ENCODE measurements around the gene HSPBAP1.
A peak's percentile ranks its signal among the peaks of the same experiment; 100 is the strongest.
"Not testable (repeated sequence)": the region's sequence is repeated elsewhere in the genome, so short reads cannot be mapped to it uniquely, and the experiment has no call there.

HSPBAP1 gene

DNA sequence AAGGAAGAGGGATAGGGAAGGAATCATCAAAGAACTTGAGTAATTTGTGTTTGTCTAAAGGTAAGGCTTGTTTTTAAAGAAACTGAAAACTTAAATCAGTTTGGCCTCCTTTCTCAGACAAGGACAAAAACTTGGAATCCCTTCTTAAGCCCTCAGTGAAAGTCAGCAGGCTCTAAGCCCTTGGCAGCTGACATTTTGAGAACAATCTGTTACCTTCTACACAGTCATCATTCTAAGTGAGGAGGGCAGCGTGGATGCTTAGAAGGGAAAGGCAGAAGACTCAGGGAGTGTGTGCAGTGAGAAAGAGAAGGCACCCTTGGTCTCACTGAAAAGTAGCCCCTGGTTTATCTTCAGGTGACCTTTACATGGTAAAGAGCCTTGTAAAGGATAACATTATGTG is 10.8 kb downstream of the HSPBAP1 start:
- no peak for FAIRE-seq

DNA sequence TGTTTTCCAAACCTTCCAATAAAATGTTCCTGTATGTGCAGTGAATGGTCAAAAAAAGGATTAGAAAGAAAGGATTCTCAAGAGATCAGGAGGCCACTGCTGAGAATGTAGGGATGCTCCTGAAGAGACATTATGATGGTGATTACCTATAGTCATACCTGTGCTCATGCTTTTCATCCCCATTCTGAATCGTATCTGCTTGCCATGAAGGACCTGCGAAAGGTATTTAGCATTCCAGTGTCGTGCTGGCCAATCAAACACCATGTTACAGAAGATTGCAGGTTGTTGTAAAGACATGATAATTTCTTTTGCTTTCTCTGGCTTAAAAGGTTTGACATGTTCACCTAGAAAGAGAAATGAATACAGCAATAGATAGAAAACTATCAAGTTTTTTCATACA is 16.1 kb downstream of the HSPBAP1 start:
- FAIRE-seq, result no peak

DNA sequence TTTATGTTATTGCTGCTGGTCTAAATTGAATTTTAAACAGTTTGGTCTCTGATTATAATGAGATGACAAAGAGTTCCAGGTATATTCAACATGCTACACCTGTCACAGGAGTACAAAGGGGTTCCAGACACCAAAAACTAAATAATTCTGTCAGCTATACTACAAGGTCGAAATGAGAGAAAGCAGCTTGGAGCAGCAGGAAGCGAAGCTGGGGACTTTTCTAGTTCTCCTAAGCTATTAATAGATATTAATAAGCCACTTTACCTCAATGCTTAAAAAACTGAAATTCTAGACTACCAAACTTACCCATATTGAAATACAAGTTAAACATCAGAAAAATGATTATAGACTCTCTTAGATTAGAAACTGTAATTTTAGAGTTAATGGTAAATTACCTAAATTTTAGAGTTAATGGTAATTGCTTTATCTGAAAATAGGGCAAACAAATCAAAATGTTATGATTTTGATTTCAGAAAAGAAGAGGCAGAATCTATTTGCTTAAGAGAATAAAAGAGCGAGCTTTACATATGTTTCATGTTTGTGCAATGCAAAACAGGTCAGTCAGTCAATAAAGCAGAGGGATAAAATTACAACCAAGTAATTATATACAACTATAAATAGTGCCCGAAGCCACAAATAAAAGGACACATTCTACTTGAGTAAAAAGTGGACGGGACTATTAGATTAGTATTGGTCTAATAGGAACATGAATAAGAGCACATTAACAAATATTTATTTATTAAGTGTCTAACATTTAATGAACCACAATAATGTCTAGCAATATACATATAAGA is 16.8 kb downstream of the HSPBAP1 start:
- FAIRE-seq, result no peak

DNA sequence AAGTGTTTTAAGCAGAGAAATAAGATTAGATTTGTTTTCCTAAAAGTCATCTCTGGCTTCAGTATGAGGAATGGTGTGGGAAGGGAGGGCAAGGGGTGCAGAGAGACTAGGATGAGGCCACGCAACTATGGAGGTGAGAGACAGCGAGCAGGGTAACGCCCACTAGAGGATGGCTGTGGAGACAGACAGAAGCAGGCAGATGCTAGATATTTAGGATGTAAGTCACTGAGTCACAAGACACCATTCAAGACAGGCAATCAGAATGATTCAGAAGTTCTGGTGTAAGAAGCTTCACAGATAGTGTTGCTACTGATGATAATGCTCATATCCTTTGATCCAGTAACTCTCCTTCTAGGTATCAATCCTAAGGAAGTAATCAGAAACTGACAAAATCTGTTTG is 19.1 kb downstream of the HSPBAP1 start:
- FAIRE-seq, result no peak

DNA sequence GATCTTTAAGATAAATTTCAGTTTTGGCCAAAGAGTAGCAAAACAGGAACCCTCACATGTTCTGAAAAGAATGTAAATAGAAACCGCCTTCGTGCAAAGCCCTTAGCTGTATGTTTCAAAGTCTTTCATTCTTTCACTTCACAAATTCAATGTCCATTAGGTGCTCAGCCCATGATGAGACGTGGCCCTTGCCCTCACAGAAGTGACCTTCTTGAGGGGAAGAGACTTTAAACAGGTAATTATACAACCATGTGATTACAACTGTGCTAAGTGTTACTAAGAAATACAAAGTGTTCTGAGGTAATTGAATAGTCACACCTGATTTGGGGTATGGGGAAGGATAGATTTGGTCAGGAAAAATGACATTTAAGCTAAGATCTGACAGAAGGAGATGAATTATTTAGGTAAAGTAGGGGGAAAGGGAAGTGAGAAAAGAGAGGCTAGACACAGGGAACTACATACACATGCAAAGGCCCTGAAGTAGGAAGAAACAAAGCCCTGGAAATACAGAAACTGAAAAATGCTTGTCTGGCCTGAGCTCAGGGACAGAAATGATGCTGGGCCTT is 19.6 kb downstream of the HSPBAP1 start:
- no peak for FAIRE-seq

DNA sequence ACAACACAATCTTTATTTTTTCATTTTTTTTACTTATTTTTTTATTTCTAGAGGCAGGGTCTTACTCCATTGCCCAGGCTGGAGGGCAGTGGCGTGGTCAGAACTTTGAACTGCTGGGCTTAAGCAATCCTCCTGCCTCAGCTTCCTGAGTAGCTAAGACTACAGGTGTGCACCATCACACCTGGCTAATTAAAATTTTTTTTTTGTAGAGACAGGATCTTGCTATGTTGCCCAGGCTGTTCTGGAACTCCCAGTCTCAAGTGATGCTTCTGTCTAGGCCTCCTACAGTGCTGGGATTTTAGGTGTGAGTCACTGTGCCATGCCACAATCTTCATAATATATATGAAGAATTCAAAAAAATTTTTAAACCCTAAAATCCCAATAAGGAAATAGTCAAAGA is 20.8 kb downstream of the HSPBAP1 start:
- no peak for FAIRE-seq

DNA sequence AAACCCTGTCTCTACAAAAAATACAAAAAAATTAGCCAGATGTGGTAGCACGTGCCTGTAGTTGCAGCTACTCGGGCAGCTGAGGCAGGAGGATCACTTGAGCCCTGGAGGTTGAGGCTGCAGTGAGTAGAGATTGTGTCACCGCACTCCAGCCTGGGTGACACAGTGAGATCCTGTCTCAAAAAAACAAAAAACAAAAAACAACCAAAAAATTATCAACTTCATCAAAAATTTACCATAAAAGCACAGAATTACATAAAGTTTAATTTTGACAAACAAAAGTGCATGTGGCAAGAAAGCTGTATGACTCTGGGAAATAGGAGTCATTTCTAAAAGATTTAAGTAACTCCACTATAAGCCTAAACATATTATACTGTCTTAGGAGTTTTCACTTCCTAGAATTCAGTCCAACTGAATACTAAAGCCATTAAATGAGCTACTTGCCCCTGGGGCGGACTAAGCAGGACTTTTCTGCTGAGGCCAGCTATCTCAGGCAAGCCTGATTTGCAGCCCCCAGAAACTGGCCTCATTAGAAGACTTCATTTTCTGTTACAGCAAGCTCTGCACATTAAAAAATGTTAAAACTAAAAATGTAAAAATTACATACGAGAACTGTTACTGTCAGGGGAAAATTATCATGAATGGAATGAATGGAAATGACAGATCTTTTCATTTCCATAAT is 23.0 kb downstream of the HSPBAP1 start:
- FAIRE-seq, result no peak

DNA sequence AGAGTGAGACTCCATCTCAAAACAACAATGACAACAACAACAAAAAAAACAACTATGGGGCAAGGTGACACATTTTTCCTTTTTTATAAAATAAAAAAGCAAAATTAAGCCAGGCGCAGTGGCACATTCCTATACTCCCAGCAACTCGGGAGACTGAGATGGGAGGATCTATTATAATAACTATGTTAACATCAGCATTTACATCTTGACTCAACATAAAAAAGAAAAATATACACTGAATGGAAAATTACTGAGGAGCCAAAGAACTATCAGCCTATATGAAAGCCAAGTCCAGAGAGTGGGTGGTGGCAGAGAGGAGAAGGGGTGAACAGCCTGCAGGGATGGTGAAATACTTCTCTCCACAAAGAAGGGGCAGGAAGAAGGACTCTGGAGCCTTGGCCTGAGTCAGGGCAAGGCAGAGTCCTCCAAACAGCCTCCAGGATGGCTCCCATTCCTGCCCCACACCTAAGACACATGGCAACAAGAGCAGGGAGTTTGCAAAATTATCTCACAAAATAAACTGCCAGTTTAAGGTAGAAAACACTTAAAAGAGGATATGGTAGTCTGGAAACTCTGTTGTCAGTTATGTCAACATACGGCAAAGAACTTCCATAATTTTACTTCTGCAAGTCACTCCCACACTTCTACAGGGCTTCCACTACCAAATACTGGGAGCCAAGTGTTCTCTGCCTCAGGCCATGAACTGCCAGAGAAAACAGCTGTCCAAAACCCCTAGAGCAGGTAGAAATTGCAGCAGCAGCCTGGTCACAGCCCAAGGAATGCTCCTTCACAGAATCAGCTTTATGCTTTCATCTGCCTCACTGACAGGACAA is 25.9 kb downstream of the HSPBAP1 start:
- FAIRE-seq, result no peak

DNA sequence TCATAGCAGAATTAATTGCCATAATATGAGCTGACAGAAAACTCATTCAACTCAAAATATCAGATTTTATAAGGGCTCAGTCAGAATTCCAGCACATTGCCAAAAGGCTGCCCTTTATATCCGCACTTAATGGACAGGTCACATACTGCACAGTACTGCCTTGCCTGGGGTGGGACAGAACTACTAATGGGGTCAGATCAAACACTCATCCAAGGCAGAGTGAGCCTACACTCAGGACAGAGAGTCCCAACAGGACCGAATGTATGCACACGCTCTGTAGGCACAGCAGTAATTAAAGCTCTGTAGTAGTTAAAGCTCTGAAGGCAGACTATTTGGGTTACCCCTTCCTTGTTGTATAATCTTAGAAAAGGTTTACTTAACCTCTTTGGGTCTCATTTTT is 27.2 kb downstream of the HSPBAP1 start:
- no peak for FAIRE-seq

DNA sequence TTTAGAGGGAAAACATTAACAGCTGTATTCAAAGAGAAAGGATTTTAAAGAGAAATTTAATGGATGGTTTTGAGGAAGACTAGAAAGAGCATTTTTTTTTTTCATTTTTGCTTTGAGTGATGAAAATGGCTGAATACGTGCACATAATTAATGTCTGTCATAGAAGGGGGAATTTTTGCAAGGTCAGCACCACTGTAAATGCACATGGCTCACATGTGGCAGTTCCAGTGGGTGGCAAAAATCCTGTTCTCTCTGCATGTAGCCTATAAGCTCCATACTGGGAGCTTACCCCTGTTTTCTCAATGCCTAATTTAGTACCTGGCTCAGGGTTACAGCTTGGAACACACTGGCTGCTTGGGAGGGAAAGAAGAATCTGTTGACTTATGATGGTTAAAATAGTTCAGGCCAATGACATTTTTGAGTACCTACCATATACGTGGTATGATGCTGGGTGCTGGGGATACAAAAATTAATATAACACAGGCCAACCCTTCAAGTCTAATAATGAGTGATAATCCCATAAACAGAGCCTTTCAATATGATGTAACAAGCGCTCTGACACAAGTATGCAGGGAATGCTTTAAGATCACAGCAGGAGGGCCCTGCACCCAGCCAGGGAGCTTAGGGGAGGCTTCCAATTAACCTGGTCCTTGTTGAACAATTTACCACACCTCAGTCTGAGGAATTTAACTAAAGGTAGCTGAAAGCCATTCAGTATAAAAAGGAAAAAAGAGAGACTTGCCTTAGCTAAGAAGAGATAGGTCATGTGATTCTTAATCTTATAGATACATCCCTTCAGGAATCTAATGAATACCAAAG is 33.0 kb downstream of the HSPBAP1 start:
- FAIRE-seq, result peak; percentile 93

DNA sequence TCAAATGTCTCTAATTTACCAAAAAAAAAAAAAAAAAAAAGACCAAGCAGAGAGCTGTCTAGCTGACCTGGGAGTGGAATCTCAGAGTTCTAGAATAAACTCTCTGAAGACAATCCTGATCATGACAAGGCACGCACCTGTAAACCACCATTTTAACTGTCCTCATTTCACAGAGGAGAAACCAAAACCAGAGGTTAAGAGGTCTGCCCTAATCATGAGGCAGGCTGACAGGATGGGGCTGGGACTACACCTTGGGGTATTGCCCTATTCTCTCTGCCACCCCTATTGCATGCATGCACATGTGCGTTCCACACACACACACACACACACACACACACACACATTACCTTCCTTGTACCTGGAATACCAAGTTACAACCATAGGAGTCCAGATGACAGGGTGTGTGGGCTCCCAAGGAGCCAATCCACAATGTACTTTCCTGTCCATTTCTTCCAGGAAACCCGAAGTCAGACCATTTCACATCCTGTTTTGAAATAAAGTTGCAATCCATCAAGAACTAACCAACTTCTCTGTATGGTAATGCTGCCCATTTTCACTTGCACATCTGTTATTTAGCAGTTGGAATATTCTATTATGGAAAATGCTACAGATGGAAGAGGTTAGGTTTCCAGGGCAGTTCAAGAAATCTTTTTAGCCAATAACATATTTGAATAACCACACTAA is 34.6 kb downstream of the HSPBAP1 start:
- FAIRE-seq, result no peak

DNA sequence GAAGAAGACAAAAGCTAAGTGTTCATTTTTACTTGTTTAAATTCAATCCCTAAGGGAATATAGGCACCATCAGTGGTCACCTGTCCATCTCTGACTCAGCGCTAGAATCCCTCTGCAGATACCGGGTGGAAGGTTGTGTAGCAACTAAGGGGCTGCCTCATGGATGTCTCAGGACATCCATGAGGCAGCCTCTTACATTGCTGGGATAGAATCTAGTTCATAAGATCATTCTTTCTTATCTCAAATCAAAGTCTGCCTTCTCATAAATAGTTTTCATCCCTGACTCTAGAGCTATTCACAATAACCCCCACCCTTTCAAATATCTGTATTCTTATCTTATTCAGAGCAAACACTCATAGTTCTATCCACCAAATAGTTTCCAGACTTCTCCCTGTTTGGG is 38.1 kb downstream of the HSPBAP1 start:
- FAIRE-seq, result no peak

DNA sequence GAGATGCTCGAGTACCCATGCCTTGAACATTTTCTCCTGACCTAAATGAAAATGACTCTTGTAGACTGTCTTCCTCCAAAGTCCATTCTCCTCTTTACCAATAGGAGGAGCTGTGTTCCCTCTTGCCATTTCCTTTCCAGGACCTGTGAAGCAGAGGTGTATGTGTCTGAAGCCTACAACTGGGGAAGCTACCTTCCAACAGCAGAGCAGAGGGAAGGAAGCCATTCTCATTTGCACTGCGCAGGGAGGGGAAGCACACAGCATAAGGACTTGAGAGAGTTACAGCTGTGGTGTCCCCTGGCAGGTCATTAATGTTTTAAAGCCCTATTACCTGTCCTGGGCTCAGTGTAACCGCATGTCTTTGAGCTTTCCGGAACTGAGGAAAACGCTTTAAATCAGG is 38.7 kb downstream of the HSPBAP1 start:
- FAIRE-seq, result peak; percentile 95

DNA sequence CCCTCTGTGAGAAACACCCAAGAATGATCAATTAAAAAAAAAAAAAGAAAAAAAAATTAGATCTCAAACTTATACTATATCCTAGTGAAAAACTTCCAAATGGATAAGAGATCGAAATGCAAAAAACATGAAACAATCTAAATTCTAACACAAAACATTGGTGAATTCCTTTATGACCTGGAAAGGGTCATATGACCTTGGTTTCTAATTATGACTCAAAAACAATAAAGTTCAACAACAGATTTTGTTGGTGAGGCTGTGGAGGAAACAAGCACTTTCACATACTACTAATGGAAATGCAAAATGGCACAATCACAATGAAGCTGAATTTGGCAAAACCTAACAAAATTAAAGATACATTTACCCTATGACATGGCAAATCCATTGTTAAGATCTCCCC is 45.3 kb downstream of the HSPBAP1 start:
- no peak for FAIRE-seq

DNA sequence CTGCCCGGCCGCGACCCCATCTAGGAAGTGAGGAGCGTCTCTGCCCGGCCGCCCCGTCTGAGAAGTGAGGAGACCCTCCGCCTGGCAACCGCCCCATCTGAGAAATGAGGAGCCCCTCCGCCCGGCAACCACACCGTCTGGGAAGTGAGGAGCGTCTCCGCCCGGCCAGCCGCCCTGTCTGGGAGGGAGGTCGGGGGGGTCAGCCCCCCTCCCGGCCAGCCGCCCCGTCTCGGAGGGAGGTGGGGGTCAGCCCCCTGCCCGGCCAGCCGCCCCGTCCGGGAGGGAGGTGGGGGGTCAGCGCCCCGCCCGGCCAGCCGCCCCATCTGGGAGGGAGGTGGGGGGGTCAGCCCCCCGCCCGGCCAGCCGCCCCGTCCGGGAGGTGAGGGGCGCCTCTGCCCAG is 46.3 kb downstream of the HSPBAP1 start:
- FAIRE-seq, result not testable (repeated sequence)

DNA sequence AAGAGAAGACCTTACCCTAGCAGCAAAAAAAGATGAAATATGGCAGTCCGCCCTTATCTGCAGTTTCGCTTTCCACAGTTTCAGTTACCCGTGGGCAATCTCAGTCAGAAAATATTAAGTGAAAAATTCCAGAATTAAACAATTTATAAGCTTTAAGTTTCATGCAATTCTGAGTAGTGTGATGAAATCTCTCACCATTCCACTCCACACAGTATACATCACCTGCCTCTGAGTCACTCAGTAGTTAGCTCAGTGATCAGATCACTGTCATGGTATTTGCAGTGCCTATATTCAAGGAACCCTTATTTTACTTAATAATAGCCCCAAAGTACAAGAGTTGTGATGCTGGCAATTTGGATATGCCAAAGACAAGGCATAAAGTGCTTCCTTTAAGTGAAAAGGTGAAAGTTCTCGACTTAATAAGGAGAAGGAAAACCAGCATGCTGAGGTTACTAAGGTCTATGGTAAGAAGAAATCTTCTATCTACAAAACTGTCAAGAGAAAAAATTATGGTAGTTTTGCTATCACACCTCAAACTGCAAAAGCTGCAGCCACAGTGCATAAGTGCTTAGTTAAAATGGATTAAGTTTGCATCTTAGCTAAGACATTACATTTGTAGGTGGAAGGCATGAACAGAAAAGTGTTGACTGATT is 48.1 kb downstream of the HSPBAP1 start:
- no peak for FAIRE-seq

DNA sequence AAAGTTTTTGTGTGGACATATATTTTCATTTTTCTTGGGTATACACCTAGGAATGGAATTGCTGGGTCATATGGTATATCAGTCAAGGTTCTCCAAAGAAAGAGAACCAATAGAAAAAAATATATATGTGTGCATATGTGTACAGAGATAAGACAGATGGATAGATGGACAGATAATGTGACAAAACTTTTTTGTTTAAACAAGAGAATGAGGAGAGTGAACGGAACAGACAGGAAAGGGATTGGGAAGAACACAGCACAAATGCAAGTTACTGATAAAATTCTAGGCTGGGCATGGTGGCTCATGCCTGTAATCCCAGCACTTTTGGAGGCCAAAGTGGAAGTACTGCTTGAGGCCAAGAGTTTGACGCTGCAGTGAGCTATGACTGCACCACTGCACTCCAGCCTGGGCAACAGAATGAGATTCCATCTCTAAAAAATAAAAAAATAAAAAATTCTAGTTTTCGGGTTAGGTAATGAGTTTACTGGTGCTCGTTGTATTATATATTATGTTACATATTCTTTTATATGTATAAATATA is 50.0 kb downstream of the HSPBAP1 start:
- FAIRE-seq, result no peak

DNA sequence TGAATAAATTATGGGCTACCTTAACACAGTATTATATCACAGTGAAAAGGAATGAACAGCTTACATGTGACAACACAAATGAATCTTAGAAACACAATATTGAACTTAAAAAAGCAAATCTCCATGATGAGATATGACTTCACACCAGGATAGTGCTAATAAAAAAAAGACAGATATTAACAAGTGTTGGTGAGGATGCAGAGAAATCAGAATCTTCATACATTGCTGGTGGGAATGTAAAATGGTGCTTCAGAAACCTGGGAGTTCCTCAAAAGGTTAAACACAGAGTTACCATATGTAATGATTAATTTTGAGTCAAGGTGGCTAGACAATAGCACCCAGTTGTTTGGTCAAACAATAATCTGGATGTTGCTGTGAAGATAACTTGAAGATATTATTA is 51.4 kb downstream of the HSPBAP1 start:
- FAIRE-seq, result no peak

DNA sequence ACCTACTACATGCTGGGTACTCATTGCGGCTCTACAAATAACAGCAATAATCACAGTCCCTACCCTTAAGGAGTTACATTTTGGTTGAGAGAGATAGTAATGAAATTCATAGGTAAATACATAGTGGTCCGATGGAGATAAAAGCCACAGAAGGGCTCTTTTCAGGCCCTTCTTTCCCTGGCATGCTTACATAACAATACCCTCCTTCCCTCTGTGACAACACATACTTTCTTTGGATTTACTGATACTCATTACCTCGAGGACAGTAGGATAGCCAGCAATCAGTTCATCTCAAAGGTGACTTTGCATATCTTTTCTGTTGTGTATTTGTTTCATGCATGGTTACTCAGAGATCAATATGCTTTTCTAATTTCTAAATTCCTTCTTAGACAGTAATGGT is 54.5 kb downstream of the HSPBAP1 start:
- no peak for FAIRE-seq

DNA sequence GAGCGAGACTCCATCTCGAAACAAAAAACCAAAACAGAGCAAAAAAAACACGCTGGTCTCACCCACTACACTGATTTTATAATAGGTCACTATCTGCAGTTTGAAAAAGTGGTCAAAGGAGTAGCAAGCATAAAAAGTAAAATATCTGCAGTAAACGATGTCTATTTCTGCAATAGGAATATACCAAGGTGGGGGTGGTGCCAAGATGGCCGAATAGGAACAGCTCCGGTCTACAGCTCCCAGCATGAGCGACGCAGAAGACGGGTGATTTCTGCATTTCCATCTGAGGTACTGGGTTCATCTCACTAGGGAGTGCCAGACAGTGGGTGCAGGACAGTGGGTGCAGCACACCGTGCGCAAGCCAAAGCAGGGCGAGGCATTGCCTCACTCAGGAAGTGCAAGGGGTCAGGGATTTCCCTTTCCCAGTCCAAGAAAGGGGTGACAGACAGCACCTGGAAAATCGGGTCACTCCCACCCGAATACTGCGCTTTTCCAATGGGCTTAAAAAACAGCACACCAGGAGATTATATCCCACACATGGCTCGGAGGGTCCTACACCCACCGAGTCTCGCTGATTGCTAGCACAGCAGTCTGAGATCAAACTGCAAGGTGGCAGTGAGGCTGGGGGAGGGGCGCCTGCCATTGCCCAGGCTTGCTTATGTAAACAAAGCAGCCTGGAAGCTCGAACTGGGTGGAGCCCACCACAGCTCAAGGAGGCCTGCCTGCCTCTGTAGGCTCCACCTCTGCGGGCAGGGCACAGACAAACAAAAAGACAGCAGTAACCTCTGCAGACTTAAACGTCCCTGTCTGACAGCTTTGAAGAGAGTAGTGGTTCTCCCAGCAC is 60.7 kb downstream of the HSPBAP1 start:
- not testable (repeated sequence) for FAIRE-seq

All from G401.6 (cell line).